ENCODE results near the gene GAPDHS. TPM values are rescaled to one million over a fixed set of nuclear protein-coding genes. Genes with fewer than 3 reads are reported as not detected.

GAPDHS gene
- polyA plus RNA-seq, 1 of the 3 experiments (the other 2 are of a cell fraction) = not detected

- no peak for TF ChIP-seq EP300 (IDR thresholded peaks at IDR 0.05; ENCODE audit: borderline replicate concordance in 1 of 2, low read depth in 1 of 2, low read length in 1 of 2)
- no peak for TF ChIP-seq NFIC (IDR thresholded peaks at IDR 0.05; ENCODE audit: borderline replicate concordance)
These were observed 6.6 kb downstream of the GAPDHS start (continued) for GRCh38 chr19:35539850-35540249.

GRCh38 chr19:35540356-35540927 is 7.2 kb downstream of the GAPDHS start:
- CTCF ChIA-PET = interaction anchor here (0.6 to 3.6 kb wide), 2 partner anchors 30 to 45 kb away, joined by 3 to 20 read pairs; no protein-coding TSS in a partner anchor
- no peak for DNase-seq
- Histone ChIP-seq H3K4me3 (ENCODE audit: low read depth in 2 of 2, low read length in 1 of 2) (no peak overlapping the region), H3K9me3 (no peaks in the 10 kb centered on the region), H3K36me3 (replicated peaks in 1 of 2; ENCODE audit: control insufficient read depth in 1 of 2, insufficient read depth in 2 of 2, low read length in 1 of 2) (peaks cover 0 to 7% of the 10 kb centered on the region in 2 experiments), H3K9me2 (no peaks in the 10 kb centered on the region), H3K79me2 (ENCODE audit: insufficient read depth) (peaks cover 15% of the 10 kb centered on the region; the same call in 1 of the 2 replicates), H3K9ac (no peak overlapping the region), H3F3A (replicated peaks; ENCODE audit: insufficient read depth) (no peaks in the 10 kb centered on the region), H3K27ac (ENCODE audit: low read depth in 2 of 2, low read length in 1 of 2) (no peak overlapping the region), H3K4me2 (no peak overlapping the region), H3K27me3 (ENCODE audit: insufficient read depth) (peaks cover 6% of the 10 kb centered on the region; the same call in 1 of the 2 replicates), H2AFZ (ENCODE audit: low read depth) (no peak overlapping the region), H3K4me1 (ENCODE audit: control insufficient read depth in 1 of 2, insufficient read depth in 2 of 2, low read depth in 1 of 2, low read length in 1 of 2) (peaks cover 0 to 12% of the 10 kb centered on the region in 2 experiments; a peak in 2 of 4 replicates), H4K20me1 (ENCODE audit: insufficient read depth) (no peaks in the 10 kb centered on the region)
- TF ChIP-seq, protein P1, sequence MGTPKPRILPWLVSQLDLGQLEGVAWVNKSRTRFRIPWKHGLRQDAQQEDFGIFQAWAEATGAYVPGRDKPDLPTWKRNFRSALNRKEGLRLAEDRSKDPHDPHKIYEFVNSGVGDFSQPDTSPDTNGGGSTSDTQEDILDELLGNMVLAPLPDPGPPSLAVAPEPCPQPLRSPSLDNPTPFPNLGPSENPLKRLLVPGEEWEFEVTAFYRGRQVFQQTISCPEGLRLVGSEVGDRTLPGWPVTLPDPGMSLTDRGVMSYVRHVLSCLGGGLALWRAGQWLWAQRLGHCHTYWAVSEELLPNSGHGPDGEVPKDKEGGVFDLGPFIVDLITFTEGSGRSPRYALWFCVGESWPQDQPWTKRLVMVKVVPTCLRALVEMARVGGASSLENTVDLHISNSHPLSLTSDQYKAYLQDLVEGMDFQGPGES (IDR thresholded peaks at IDR 0.05; ENCODE audit: low read depth, low read length) = no peak
- TF ChIP-seq RCOR1 (IDR thresholded peaks at IDR 0.05; ENCODE audit: low read length) (no peak), FOSL2 (IDR thresholded peaks at IDR 0.05; ENCODE audit: borderline replicate concordance, low read depth) (no peak), NFIC (IDR thresholded peaks at IDR 0.05; ENCODE audit: borderline replicate concordance) (no peak), YY1 (IDR thresholded peaks at IDR 0.05; ENCODE audit: low read depth) (no peak), RFX5 (IDR thresholded peaks at IDR 0.05; ENCODE audit: low read length) (no peak), MAX (IDR thresholded peaks at IDR 0.05; ENCODE audit: low read depth) (no peak), GABPA (IDR thresholded peaks at IDR 0.05; ENCODE audit: low read depth) (no peak), USF2 (IDR thresholded peaks at IDR 0.05; ENCODE audit: borderline replicate concordance, low read depth, low read length) (no peak), FOXJ3 (CRISPR knock-in tag; IDR thresholded peaks at IDR 0.05) (no peak), FOXM1 (IDR thresholded peaks at IDR 0.05; ENCODE audit: low read depth) (no peak), MEF2A (IDR thresholded peaks at IDR 0.05; ENCODE audit: borderline replicate concordance, low read depth) (no peak), EP300 (IDR thresholded peaks at IDR 0.05; ENCODE audit: borderline replicate concordance in 1 of 2, low read depth in 1 of 2, low read length in 1 of 2) (no peak)
- TF ChIP-seq, protein P2, sequence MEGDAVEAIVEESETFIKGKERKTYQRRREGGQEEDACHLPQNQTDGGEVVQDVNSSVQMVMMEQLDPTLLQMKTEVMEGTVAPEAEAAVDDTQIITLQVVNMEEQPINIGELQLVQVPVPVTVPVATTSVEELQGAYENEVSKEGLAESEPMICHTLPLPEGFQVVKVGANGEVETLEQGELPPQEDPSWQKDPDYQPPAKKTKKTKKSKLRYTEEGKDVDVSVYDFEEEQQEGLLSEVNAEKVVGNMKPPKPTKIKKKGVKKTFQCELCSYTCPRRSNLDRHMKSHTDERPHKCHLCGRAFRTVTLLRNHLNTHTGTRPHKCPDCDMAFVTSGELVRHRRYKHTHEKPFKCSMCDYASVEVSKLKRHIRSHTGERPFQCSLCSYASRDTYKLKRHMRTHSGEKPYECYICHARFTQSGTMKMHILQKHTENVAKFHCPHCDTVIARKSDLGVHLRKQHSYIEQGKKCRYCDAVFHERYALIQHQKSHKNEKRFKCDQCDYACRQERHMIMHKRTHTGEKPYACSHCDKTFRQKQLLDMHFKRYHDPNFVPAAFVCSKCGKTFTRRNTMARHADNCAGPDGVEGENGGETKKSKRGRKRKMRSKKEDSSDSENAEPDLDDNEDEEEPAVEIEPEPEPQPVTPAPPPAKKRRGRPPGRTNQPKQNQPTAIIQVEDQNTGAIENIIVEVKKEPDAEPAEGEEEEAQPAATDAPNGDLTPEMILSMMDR (IDR thresholded peaks at IDR 0.05) = no peak
- TF ChIP-seq, protein P3, sequence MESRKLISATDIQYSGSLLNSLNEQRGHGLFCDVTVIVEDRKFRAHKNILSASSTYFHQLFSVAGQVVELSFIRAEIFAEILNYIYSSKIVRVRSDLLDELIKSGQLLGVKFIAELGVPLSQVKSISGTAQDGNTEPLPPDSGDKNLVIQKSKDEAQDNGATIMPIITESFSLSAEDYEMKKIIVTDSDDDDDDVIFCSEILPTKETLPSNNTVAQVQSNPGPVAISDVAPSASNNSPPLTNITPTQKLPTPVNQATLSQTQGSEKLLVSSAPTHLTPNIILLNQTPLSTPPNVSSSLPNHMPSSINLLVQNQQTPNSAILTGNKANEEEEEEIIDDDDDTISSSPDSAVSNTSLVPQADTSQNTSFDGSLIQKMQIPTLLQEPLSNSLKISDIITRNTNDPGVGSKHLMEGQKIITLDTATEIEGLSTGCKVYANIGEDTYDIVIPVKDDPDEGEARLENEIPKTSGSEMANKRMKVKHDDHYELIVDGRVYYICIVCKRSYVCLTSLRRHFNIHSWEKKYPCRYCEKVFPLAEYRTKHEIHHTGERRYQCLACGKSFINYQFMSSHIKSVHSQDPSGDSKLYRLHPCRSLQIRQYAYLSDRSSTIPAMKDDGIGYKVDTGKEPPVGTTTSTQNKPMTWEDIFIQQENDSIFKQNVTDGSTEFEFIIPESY (IDR thresholded peaks at IDR 0.05; ENCODE audit: borderline replicate concordance, low read depth) = no peak
- POLR2A ChIA-PET = no interaction called here
- WGBS (ENCODE audit: low lambda C conversion rate) = 85% methylated on average over 7 of the region's 7 CpGs
